NCI-H526 (cell line): ENCODE measurements around the gene BCAP29.
"Not testable (repeated sequence)": the region's sequence is repeated elsewhere in the genome, so short reads cannot be mapped to it uniquely, and the experiment has no call there.

ENCODE experiments used
- DNase-seq, 2 experiments: peaks; one replicate each; lab custom pipeline; 2025; lab: John Stamatoyannopoulos, UW

The BCAP29 gene, protein sequence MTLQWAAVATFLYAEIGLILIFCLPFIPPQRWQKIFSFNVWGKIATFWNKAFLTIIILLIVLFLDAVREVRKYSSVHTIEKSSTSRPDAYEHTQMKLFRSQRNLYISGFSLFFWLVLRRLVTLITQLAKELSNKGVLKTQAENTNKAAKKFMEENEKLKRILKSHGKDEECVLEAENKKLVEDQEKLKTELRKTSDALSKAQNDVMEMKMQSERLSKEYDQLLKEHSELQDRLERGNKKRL

DNA sequence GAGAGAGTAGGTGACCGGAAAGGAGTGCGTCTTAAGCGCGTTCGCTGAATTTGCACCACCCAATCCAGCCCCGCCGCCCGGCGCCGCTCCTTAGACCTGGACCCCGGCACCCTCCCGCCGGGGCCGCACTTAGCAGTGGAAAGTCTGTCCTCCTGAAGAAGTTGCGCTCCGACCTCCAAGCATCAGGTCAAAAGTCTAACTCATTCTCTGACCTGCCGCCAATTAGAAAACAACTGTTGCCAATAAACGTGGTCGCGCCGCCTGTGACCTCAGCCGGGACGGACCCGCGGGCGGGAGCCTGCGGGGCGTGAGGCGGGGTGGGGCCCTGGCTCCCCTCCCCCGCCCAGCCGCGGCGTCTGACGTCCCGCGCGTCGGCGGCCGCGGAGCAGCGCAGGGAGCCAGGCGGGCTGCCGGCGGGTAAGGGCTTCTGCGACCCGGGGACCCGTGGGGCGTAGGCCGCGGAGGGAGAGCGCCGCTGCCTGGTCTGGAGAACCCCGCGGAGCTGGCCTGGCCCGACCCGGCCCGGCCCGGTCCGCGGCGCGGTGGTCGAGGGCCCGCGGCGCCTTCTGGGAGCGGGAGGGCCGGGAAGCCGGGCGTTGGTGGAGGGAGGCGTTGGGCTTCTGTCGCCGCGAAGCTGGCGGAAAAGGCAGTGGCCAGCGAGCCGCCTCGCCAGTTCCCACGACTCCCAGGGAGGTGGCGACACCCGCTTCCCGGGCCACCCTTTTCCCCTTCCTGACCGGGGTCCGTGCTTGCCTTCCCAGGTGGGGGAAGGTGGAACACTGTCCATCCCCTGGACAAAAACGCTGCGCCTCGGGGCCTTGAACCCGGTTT, at the start of gene BCAP29:
BCAP29 (plus strand) TSS at position 362 of the 831 bp plus-strand sequence. CDS start 527 bp downstream, outside the sequence.
- peak; percentile 76 to 96 for DNase-seq

DNA sequence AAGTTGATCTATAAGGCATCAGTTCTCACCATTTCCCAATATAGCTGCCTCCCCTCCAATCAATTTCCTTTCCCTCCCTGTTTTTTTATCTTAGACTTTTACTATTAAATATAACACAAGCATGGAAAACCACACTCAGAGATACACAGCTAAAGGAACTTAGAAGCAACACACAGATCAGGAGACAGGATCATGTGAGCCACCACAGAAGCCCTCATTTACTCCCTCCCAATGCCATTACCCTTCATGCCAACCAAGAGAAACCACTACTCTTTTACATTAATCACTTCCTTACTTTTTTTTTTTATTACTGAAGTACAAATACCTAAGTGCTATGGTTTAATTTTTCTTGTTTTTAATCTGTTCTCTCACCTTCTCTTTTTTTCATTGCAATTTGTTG, 49.3 kb upstream of the BCAP29 start:
- DNase-seq = no peak

DNA sequence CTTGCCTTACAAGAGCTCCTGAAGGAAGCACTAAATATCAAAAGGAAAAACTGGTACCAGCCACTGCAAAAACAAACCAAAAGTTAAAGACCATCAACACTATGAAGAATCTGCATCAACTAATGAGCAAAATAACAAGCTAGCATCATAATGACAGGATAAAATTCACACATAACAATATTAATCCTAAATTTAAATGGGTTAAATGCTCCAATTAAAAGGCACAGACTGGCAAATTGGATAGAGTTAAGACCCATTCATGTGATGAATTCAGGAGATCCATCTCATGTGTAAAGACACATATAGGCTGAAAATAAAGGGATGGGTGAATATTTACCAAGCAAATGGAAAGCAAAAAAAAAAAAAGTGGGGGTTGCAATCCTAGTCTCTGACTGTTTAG, 45.9 kb upstream of the BCAP29 start:
- DNase-seq = no peak

DNA sequence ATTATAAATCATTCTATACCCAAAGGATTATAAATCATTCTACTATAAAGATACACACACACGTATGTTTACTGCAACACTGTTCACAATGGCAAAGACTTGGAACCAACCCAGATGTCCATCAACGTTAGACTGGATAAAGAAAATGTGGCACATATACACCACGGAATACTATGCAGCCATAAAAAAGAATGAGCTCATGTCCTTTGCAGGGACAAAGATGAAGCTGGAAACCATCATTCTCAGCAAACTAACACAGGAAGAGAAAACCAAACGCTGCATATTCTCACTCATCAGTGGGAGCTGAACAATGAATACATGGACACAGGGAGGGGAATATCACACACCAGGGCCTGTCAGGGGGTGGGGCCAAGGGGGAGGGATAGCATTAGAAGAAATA, 42.8 kb upstream of the BCAP29 start:
- DNase-seq = not testable (repeated sequence)

DNA sequence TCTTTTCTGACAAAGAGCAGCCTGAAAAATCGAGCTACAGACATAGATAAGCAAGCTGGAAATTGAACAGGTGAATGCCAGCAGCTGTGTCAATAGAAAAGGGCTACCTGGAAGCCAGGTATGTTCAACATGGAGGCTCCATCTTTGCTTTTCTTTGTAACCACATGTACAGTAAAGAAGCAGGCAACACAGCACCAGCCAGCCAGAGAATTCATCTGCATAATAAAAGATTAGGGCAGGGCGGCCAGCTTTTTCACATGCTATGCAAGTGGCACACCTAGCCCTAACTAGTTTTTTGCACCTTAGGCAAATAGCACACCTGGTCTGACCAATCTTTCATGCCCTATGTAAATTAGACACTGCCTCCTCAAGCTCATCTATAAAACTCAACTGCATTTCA, 42.0 kb upstream of the BCAP29 start:
- peak; percentile 97 to 99 for DNase-seq

DNA sequence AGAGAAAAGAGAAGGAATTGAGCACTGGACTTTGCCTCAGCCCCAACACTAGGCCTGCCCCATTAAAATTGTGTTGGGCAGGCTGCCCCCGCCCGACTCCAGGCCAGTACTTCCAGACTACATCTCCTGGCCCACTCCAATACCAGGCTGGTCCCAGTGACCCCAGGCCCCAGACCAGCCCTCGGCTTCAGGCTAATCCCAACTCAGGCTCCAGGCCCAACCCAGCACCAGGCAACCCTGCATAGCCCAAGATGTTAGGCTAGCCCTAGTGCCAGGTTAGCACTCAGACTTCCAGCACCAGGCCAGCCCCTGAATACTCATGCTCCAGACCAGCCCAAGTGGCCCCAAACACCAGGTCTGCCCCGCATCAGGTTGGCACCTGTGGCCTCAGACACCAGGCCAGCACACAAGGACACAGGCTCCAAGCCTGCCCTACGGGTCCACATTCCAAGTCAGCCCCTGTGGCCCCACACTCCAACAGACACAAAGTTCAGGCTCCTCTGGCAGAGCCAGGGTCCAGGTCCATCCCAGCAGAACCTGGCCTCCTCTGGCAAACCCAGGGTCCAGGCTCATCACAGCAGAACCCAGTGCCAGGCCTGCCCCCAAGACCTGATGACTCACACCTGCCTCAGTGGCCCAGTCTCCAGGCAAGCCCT, 36.6 kb upstream of the BCAP29 start:
- no peak for DNase-seq

DNA sequence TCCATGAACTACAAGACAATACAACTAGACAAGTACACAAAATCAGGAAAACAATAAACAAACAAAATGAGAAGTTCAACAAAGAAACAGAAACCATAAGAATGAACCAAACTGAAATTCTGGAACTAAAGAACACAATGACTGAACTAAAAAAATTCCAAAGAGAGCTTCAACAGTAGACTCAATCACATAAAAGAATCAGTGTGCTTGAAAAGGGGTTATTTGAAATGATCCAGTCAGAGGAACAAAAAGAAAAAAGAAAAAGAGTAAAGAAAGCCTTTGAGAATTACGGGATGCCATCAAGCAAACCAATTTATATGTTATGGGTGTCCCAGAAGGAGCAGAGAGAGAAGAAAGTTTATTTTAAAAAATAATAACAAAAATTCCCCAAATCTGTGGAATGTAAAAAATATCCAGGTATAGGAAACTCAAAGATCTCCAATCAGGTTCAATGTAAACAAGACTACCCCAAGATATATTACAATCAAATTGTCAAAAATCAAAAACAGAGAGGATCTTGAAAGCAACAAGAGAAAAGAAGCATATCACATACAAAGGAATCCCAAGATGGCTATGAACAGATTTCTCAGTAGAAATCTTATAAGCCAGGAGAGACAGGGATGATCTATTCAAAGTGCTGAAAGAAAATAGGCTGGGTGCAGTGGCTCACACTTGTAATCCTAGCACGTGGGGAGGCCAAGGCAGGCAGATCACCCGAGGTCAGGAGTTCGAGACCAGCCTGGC, 35.0 kb upstream of the BCAP29 start:
- no peak for DNase-seq

DNA sequence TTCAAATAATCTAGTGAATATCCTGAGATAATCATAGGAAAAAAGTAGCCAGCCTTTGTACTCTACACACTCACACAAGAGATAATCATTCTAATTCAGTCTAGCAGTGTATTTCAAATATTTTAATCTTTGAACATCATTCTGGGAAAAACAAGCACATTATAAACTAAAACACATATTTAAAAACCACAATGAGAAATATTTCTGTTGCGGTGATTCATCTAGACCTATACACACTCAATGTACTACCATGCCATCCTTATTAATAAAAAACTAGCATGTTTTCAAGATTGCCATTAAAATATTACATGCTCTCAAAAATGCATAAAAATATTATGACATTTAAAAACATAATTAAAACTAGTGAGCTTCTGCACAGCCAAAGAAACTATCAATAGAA, 28.1 kb upstream of the BCAP29 start:
- no peak for DNase-seq

DNA sequence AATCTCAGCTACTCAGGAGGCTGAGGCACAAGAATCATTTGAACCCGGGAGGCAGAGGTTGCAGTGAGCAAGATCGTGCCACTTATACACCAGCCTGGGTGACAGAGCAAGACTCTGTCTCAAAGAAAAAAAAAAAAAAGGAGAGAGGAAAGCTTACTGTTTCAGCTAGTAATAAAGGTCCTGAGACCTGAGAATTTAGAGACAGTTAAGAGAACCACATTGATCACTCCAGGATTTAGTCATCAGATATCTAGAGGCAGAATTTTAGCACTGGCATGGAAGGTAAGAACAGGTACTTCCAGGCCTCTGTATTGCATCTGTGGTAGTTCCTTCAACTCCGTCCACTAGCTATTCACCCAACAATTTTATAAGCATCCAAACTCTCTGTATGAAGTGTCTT, 24.2 kb upstream of the BCAP29 start:
- DNase-seq = no peak

DNA sequence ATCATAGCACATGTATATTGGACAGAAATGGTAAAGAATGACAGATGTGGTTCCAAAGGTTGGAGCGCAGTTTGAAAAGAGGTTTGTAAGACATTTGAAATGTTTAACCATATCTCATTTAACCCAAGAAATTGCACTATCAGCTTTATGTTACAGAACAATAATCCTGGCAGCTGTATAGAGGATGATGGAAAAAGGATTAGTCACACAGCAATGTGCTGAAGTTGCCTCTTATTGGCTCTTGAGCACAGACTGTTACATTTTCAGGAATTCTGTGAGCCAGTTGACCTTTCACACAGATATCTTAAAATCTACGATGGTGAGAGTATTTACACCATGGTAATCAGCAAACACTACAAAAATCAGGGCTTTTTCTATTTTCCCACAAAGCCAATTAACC, 20.2 kb upstream of the BCAP29 start:
- no peak for DNase-seq

DNA sequence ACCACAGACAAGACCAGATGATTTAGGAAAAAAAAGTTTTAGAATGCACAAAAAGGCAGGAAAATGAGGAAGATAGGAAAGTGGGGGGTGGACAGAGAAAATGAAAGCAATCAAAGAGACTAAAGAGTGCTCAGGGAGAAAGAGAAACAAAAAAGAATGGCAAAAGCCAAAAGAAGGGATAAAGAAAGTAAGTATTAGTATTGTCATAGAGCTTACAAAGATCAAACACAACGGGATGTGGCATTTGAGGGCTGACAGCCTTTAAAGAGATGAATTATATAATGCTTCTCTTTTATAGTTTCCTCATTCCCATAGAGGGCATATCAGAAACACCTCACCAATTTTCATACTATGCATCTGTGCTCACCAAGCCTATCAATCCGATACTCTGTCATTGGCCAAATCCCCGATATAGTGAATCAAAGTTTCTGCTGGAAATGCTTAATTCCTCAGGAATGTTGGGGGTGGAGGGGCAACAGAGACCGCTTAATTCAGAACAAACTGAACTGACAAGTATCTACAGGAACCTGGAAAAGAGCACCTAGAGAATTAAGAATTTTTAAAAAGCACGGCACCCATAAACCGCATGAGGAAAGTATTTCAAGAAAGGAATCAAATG, 19.0 kb upstream of the BCAP29 start:
- DNase-seq = no peak

DNA sequence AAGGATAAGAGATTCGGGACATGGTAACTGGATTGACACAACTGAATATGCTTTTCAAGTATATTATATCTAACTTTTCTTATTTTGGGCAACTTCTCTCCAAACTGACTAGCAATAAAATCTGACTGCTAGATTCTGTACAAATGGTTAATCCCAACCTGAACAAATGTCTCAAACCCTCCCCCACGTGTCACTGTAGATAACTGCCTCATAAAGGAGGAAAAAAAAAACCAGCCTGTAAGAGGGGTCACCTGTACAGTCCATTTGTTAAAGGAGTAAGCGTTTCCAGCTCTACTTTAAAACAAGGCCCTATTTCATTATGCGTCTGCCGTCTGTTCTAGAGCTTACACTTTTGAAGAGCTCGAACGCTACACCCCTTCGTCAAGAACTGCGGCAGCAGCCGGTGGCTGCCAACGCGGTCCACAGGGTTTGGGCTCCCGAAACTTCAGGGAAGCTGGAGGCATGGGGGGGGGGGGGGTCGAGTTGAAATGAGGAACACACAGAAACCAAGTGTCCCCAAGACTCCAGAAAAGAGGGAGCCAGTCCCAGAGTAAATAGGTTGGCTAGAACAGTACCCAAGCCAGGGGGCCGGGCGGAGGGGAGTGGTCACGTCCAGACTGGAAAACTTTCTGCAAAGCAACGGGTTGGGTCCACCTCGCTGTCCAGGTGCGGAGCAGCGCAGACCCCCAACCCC, 16.8 kb upstream of the BCAP29 start:
- peak; percentile 21 to 79 for DNase-seq

DNA sequence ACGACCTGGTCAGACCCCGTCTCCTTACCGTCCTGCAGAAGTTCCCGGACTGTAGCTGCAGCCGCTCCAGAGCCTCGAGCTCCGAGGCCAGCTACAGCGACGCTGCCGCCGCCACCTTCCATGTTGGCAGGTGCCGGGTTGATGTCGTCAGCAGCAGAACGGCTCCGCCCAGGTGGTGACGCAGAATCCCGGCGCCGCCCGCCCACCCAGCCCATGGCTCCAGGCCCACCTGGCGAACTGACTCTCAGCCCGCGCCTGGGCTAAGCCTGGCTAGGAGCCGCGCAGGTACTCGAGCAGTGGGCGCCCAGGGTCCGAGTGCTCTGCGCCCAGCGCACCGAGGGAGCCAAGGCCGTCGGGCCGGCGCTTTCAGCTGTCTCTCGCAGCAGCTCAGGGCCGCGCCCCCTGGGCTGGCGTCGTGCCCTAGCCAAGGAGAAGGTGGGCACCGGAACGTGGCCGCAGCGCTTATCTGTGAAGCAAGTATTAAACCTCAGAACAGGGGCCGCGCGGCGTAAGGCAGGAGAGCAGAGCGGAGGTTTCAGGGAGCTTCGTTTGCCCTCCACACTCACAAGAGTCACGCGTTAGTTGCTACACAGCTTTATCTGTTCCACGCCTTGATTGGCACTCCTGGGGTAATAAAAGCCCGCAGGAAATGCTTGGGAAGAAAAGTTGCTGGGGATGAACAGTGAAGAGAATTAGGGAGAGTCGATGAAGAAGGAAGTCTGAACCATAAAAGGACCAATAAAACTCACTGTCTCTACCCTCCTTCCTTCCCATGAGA, 16.1 kb upstream of the BCAP29 start, which contains the start of the genes COG5 and DUS4L:
COG5 (minus strand) TSS at position 146 of the 778 bp plus-strand sequence; CDS start at position 122, 24 bp downstream.
DUS4L (plus strand) TSS at position 197 of the 778 bp plus-strand sequence. CDS start 3,100 bp downstream, outside the sequence.
- peak; percentile 74 to 92 for DNase-seq

DNA sequence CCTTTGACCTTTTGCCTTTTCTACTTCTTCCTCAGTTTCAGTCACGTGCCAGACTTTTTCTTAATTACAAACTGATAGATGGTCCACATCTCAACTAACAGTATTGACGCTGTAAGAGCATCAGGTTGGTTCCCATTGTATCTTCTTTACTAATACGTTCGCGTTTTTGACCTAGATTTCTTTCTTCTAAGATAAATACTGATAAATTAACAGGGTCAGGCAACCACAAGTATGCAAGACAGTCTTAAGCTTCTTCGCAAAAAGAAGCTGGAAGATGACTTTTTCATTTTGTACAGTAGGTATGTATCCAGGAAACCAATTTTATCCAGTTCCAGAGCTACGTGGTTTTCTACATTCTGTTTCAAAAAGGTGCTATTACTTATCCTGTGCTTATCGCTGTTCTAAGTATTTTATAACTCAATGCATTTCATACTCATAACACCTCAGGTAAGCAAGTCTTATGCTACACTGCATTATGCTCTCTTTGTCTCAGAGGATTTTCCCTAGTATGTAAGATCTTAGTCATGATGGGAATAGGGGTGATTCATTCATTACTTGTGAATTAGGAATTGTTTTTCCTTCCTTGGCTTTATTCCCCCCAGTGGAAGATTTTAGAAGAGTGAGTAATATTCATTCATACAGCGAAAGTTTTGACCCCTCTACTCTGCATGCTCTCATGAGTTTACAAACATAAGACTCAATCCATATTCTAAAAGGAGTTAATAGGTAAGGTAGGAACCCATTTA, 15.3 kb upstream of the BCAP29 start:
- no peak for DNase-seq

DNA sequence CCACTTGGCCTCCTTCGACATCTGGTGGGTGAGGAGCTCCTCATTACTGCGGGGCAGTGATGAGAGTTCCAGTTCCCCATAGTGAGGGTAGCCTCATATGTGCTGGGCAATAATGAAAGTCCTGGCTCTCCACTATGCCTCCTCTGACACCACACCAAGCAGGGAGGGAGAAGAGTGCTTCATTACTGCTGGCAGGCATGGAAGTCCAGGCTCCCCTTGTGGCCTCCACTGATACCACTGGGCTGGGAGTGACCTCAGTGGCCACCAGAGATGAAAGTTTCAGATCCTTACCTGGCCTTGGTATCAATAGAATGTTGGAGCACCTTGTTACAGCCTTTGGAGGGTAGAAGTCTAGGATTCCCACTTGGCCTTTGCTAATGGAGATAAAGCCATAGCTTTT, 9.7 kb upstream of the BCAP29 start:
- DNase-seq = no peak

DNA sequence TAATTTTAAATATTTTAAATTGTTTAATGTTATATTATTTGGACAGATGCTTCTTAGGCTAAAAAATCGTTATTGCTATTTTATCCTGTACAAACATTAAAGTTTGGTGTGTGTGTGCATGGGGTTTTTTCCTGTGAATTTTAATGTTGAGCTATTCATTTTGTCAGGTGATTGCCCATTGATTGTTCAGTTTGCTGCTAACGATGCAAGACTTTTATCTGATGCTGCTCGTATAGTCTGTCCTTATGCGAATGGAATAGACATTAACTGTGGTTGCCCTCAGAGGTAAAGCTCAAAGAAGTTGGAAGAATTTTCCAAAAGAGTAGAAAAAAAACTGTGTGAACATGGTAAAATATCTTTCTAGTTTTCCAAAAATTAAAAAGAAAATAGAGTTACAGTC, 6.5 kb upstream of the BCAP29 start:
- no peak for DNase-seq

DNA sequence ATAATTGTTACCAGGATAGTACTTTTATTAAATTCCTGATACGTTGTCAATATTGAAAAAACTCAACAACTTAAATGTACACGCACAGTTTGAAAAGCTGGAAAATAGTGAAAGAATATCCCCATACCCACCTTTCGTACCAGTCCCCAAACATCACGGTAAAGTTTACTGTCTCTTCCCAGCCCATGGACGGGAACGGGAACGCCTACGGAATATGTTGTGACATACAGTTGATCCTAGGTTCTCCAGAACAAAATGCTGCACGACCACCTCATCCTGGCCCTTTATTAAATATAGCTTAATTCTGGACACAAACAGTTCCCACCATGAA, 527 bp upstream of the BCAP29 start:
- peak; percentile 76 to 87 for DNase-seq

DNA sequence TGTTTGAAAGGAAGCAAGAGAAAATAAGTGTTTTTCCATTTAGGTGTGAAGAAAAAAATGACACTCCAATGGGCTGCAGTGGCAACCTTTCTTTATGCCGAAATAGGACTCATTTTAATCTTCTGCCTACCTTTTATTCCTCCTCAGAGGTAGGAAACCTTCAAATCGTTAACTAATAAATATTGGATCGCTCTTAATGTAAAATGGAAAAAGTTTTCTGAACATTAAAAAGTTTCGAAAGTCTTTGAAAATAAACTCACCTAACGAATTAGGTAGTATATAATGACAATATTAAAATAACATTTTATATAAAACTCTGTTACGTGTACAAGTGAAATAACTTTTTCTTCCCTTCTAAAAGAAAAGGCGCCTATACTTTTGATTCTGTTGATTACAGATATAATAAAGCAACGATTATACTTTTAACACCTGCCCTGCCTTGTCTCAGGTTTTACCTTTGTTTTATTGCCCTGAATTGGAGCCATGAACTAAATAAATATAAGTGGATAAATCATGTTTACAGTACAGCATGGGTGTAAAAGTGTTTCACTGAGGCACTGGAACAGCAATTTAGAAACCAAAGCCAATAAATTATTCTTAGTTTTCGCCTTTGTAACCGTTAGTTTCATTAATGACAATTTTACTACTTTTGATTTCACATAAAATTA, 804 bp downstream of the BCAP29 start:
- DNase-seq = no peak
